Activated T-helper 1 cell treated with Interleukin-2 at 50 U/mL for 16 hours (primary cell): ENCODE data around the gene CFAP70.
"Not testable (repeated sequence)": the region's sequence is repeated elsewhere in the genome, so short reads cannot be mapped to it uniquely, and the experiment has no call there.

ENCODE experiments used
- DNase-seq: peaks from one replicate; pipeline ENCODE4 v3.0.0-alpha.2; 2020; ENCODE audit warnings: low read depth

Gene CFAP70

GRCh38 chr10:73339436-73339835 is 19.2 kb downstream of the CFAP70 start:
- no peak for DNase-seq

GRCh38 chr10:73338801-73339368 is 19.8 kb downstream of the CFAP70 start:
- no peak for DNase-seq

GRCh38 chr10:73333202-73333601 is 25.5 kb downstream of the CFAP70 start:
- no peak for DNase-seq

GRCh38 chr10:73332379-73332778 is 26.3 kb downstream of the CFAP70 start:
- no peak for DNase-seq

- not testable (repeated sequence) for DNase-seq
Measured at GRCh38 chr10:73328523-73328922, 30.1 kb downstream of the CFAP70 start.

GRCh38 chr10:73325290-73325689 is 33.4 kb downstream of the CFAP70 start:
- DNase-seq = not testable (repeated sequence)

GRCh38 chr10:73323582-73323981 is 35.1 kb downstream of the CFAP70 start:
- DNase-seq = not testable (repeated sequence)

- DNase-seq = no peak
Measured at GRCh38 chr10:73310475-73310874, 48.2 kb downstream of the CFAP70 start.

- DNase-seq = no peak
Measured at GRCh38 chr10:73307203-73307800, 51.4 kb downstream of the CFAP70 start.

- DNase-seq = no peak
Measured at GRCh38 chr10:73306171-73306708, 52.4 kb downstream of the CFAP70 start.

GRCh38 chr10:73296946-73297345 is 61.7 kb downstream of the CFAP70 start:
- no peak for DNase-seq

GRCh38 chr10:73293461-73293860 is 65.2 kb downstream of the CFAP70 start:
- DNase-seq = no peak

- DNase-seq = no peak
Measured at GRCh38 chr10:73289958-73290357, 68.7 kb downstream of the CFAP70 start.

GRCh38 chr10:73287441-73287840 is 71.2 kb downstream of the CFAP70 start:
- DNase-seq = no peak

GRCh38 chr10:73281097-73281496 is 77.6 kb downstream of the CFAP70 start:
- DNase-seq = no peak

- no peak for DNase-seq
Measured at GRCh38 chr10:73264423-73264822, 94.2 kb downstream of the CFAP70 start.

GRCh38 chr10:73263693-73264347 is 94.8 kb downstream of the CFAP70 start:
- DNase-seq = no peak

- DNase-seq = no peak
Measured at GRCh38 chr10:73262880-73263555, 95.6 kb downstream of the CFAP70 start.

- DNase-seq = no peak
Measured at GRCh38 chr10:73262105-73262730, 96.4 kb downstream of the CFAP70 start.

GRCh38 chr10:73261362-73261995 is 97.2 kb downstream of the CFAP70 start:
- DNase-seq = no peak

- DNase-seq = not testable (repeated sequence)
Measured at GRCh38 chr10:73258612-73259011, 100.1 kb downstream of the CFAP70 start.

GRCh38 chr10:73253225-73253555 is 105.5 kb downstream of the CFAP70 start:
- DNase-seq = no peak
